ENCODE measurements around the gene DPYSL3. TPM values are rescaled to one million over a fixed set of nuclear protein-coding genes. Genes with fewer than 3 reads are reported as not detected.

DPYSL3 gene
- polyA plus RNA-seq, 1 experiment = 139 TPM

- no peak overlapping the region for H3K27ac ChIP-seq (ENCODE audit: low read depth, low read length)
- ChIA-PET CTCF (interaction anchor here (1.1 kb wide), 1 partner anchor 90 kb away, joined by 4 read pairs; no protein-coding TSS in a partner anchor), POLR2A (no interaction called here)
- no peaks in the 10 kb centered on the region for H3K27me3 ChIP-seq (ENCODE audit: control insufficient read depth, insufficient read depth, low read length)
- DNase-seq (ENCODE audit: low read depth, low spot score) = no peak
- no peak overlapping the region for H3K4me3 ChIP-seq (ENCODE audit: low read depth, low read length)
- no peaks in the 10 kb centered on the region for H3K9me3 ChIP-seq (ENCODE audit: control insufficient read depth, insufficient read depth, low read length)
- no peak for TF ChIP-seq CTCF (IDR thresholded peaks at IDR 0.05; ENCODE audit: low read depth, low read length)
Measured at GRCh38 chr5:147544556-147544955, 34.7 kb upstream of the DPYSL3 start.

DNA sequence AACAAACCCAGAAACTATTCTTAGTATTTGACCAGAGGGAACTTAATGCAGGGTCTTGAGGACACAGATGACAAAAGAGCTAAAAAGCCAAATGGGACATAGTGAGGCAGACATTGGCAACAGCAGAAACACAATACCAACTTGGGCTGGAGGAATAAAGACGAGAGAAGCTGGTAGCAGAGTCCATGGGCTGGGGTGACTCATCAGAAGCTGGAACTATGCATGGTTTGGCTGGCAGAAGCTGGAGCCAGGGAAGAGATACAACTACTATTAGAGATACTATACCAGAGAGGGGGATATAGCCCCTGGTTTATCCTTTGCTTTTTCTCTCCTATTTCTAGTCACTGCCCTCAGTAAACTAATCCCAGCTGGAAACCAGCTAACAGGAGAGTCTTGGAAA, 29.2 kb upstream of the DPYSL3 start:
- H3K27me3 ChIP-seq (ENCODE audit: control insufficient read depth, insufficient read depth, low read length) = no peaks in the 10 kb centered on the region
- no peak for DNase-seq (ENCODE audit: low read depth, low spot score)
- CTCF ChIA-PET = interaction anchor here (1.2 to 3.8 kb wide), 4 partner anchors 20 to 85 kb away, joined by 3 to 19 read pairs (median 5); no protein-coding TSS in a partner anchor
- no peak overlapping the region for H3K4me3 ChIP-seq (ENCODE audit: low read depth, low read length)
- H3K27ac ChIP-seq (ENCODE audit: low read depth, low read length) = no peak overlapping the region
- H3K9me3 ChIP-seq (ENCODE audit: control insufficient read depth, insufficient read depth, low read length) = no peaks in the 10 kb centered on the region
- POLR2A ChIA-PET = interaction anchor here (1.2 to 1.5 kb wide), 2 partner anchors 15 to 30 kb away, joined by 4 to 10 read pairs; no protein-coding TSS in a partner anchor
- TF ChIP-seq CTCF (IDR thresholded peaks at IDR 0.05; ENCODE audit: low read depth, low read length) = no peak

DNA sequence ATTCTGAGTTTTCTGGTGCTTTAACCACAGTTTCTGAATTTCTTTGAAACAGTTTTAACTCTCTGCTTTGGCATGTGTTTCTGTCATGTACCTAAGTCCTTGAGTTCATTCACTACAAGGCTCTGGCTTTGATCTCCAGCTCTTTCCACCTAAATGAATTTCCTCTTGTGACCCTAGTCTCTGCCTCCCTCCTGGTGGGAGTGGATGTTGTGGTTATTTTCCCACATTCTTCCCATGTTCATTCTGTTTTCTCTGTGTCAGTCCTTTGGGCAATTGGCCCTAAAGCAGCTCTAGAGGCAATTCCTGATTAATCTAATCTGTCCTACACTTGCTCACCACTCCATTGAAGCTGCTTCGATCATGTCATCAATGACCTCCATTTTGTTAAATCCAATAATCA, 28.4 kb upstream of the DPYSL3 start:
- H3K27ac ChIP-seq (ENCODE audit: low read depth, low read length) = no peak overlapping the region

GRCh38 chr5:147534172-147534951, 24.5 kb upstream of the DPYSL3 start:
- H3K27me3 ChIP-seq (ENCODE audit: control insufficient read depth, insufficient read depth, low read length) = no peaks in the 10 kb centered on the region
- ChIA-PET POLR2A (no interaction called here), CTCF (no interaction called here)
- DNase-seq (ENCODE audit: low read depth, low spot score) = no peak
- no peak overlapping the region for H3K27ac ChIP-seq (ENCODE audit: low read depth, low read length)
- H3K9me3 ChIP-seq (ENCODE audit: control insufficient read depth, insufficient read depth, low read length) = no peaks in the 10 kb centered on the region
- no peak overlapping the region for H3K4me3 ChIP-seq (ENCODE audit: low read depth, low read length)
- TF ChIP-seq CTCF (IDR thresholded peaks at IDR 0.05; ENCODE audit: low read depth, low read length) = no peak

More for the DNA sequence above, 28.4 kb upstream of the DPYSL3 start:
- Histone ChIP-seq H3K4me3 (ENCODE audit: low read depth, low read length) (no peak overlapping the region), H3K9me3 (ENCODE audit: control insufficient read depth, insufficient read depth, low read length) (no peaks in the 10 kb centered on the region), H3K27me3 (ENCODE audit: control insufficient read depth, insufficient read depth, low read length) (no peaks in the 10 kb centered on the region)
- POLR2A ChIA-PET = interaction anchor here (1.5 kb wide), 1 partner anchor 29 kb away, joined by 10 read pairs; no protein-coding TSS in a partner anchor
- DNase-seq (ENCODE audit: low read depth, low spot score) = no peak
- TF ChIP-seq CTCF (IDR thresholded peaks at IDR 0.05; ENCODE audit: low read depth, low read length) = no peak
- CTCF ChIA-PET = interaction anchor here (0.8 to 3.8 kb wide), 3 partner anchors 21 to 84 kb away, joined by 3 to 19 read pairs (median 5); no protein-coding TSS in a partner anchor

DNA sequence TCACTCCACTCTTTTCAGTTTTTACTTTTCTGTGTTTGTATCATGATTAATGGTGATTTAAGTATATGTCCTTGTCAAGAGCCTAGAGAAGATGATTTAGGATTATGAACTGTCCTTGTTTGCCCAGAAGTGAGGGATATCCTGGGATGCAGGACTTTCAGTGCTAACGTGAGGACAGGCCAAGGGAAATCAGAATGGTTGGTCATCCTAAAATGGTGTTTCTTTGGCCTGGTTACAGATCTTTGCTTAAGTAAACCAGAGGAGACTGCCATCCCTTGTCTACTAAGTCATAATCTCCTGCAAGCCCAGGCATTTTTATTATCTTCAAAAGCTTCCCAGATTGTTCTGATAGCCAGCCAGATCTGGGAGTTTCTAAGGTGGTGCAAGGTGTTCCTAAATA, 22.3 kb upstream of the DPYSL3 start:
- CTCF ChIA-PET = interaction anchor here (1.0 to 1.8 kb wide), 2 partner anchors 45 to 73 kb away, joined by 4 to 13 read pairs; no protein-coding TSS in a partner anchor
- no peak for TF ChIP-seq CTCF (IDR thresholded peaks at IDR 0.05; ENCODE audit: low read depth, low read length)

More for the DNA sequence above, 22.3 kb upstream of the DPYSL3 start:
- Histone ChIP-seq H3K27ac (ENCODE audit: low read depth, low read length) (no peak overlapping the region), H3K27me3 (ENCODE audit: control insufficient read depth, insufficient read depth, low read length) (no peaks in the 10 kb centered on the region), H3K9me3 (ENCODE audit: control insufficient read depth, insufficient read depth, low read length) (no peaks in the 10 kb centered on the region), H3K4me3 (ENCODE audit: low read depth, low read length) (no peak overlapping the region)
- POLR2A ChIA-PET = no interaction called here
- no peak for DNase-seq (ENCODE audit: low read depth, low spot score)

All from AG04450 (cell line).